CD14-positive monocyte (primary cell): ENCODE measurements around the gene THSD1. TPM values are rescaled to one million over a fixed set of nuclear protein-coding genes. Genes with fewer than 3 reads are reported as not detected.

Experiments used
- DNase-seq, 3 donors: peaks; one replicate each; pipeline ENCODE4 v3.0.0-alpha.2; 2011 to 2022
- H2AFZ ChIP-seq: 2 replicates; pipeline ENCODE4 v1.6.0; 2012; ENCODE audit warnings: mild to moderate bottlenecking, low read depth, low read length, inconsistent platforms; ENCODE audit not compliant: insufficient read depth, poor library complexity, severe bottlenecking
- H3K27ac ChIP-seq, 2 donors: 1 replicate in 1 of 2; 2 replicates in 1 of 2; pipeline ENCODE4 v1.5.1; 2012 to 2013; ENCODE audit warnings: low read length in 2 of 2, control low read depth in 1 of 2, inconsistent platforms in 1 of 2, low read depth in 1 of 2, mild to moderate bottlenecking in 1 of 2
- H3K27me3 ChIP-seq, 2 donors: one replicate each; pipeline versions ENCODE4 v1.6.0 to v1.6.1; 2011 to 2013; ENCODE audit warnings: low read length in 2 of 2; ENCODE audit not compliant: control insufficient read depth in 2 of 2, insufficient read depth in 2 of 2
- H3K36me3 ChIP-seq, 2 donors: replicated peaks in 1 of 2; 1 replicate in 1 of 2; 2 replicates in 1 of 2; pipeline versions ENCODE4 v1.5.1 to v1.6.1; 2012 to 2013; ENCODE audit warnings: low read length in 2 of 2, control low read depth in 1 of 2, inconsistent platforms in 1 of 2, mild to moderate bottlenecking in 1 of 2; ENCODE audit not compliant: insufficient read depth in 2 of 2, control insufficient read depth in 1 of 2
- H3K4me1 ChIP-seq, 2 donors: 1 replicate in 1 of 2; 2 replicates in 1 of 2; pipeline versions ENCODE4 v1.5.1 to v1.6.1; 2012 to 2013; ENCODE audit warnings: low read length in 2 of 2, control low read depth in 1 of 2, inconsistent platforms in 1 of 2, mild to moderate bottlenecking in 1 of 2, moderate library complexity in 1 of 2; ENCODE audit not compliant: insufficient read depth in 2 of 2, control insufficient read depth in 1 of 2
- H3K4me2 ChIP-seq: replicated peaks from 2 replicates; pipeline ENCODE3; 2012; ENCODE audit warnings: low read length, moderate library complexity, mild to moderate bottlenecking; ENCODE audit not compliant: poor library complexity, severe bottlenecking; ENCODE audit errors: extremely low read depth
- H3K4me3 ChIP-seq, 3 experiments: fragments of 200-600 bp in 1 of 3; sonication (generic) in 1 of 3; replicated peaks in 1 of 3; 1 replicate in 2 of 3; 2 replicates in 1 of 3; pipeline ENCODE4 v1.5.1; 2011 to 2013; ENCODE audit warnings: low read length in 3 of 3, mild to moderate bottlenecking in 3 of 3, control low read depth in 2 of 3, low read depth in 2 of 3, inconsistent platforms in 1 of 3, moderate library complexity in 1 of 3
- H3K79me2 ChIP-seq: 2 replicates; pipeline ENCODE4 v1.6.0; 2012; ENCODE audit warnings: mild to moderate bottlenecking, control low read depth, inconsistent platforms, low read length, moderate library complexity; ENCODE audit not compliant: insufficient read depth
- H3K9ac ChIP-seq: 2 replicates; pipeline ENCODE4 v1.6.0; 2017; ENCODE audit warnings: low read length, mild to moderate bottlenecking; ENCODE audit not compliant: insufficient read depth, poor library complexity, severe bottlenecking
- H3K9me3 ChIP-seq, 2 donors: replicated peaks in 1 of 2; 1 replicate in 1 of 2; 2 replicates in 1 of 2; pipeline versions ENCODE4 v1.5.1 to v1.6.1; 2012 to 2013; ENCODE audit warnings: low read length in 2 of 2, control low read depth in 1 of 2; ENCODE audit not compliant: control insufficient read depth in 1 of 2, insufficient read depth in 1 of 2
- H4K20me1 ChIP-seq: 2 replicates; pipeline ENCODE4 v1.6.0; 2012; ENCODE audit warnings: mild to moderate bottlenecking, low read length, control low read depth, moderate library complexity; ENCODE audit not compliant: insufficient read depth
- H3K27ac Mint-ChIP-seq, 7 donors: one replicate each; pipeline ENCODE4 v1.8.0; 2020; ENCODE audit warnings: mild to moderate bottlenecking in 7 of 7, mixed read lengths in 7 of 7, moderate library complexity in 6 of 7, inconsistent platforms in 2 of 7
- H3K27me3 Mint-ChIP-seq, 3 donors: one replicate each; pipeline ENCODE4 v1.8.0; 2021 to 2022; ENCODE audit warnings: low read depth in 3 of 3, mild to moderate bottlenecking in 3 of 3, mixed read lengths in 3 of 3, moderate library complexity in 3 of 3, inconsistent platforms in 1 of 3
- H3K36me3 Mint-ChIP-seq, 2 donors: one replicate each; pipeline ENCODE4 v1.8.0; 2020; ENCODE audit warnings: mixed read lengths in 2 of 2, inconsistent platforms in 1 of 2, mild to moderate bottlenecking in 1 of 2
- H3K4me1 Mint-ChIP-seq: one replicate; pipeline ENCODE4 v1.8.0; 2020; ENCODE audit warnings: mild to moderate bottlenecking, mixed read lengths
- H3K4me3 Mint-ChIP-seq, 2 donors: one replicate each; pipeline ENCODE4 v1.8.0; 2020; ENCODE audit warnings: mild to moderate bottlenecking in 2 of 2, mixed read lengths in 2 of 2, moderate library complexity in 1 of 2
- H3K9me3 Mint-ChIP-seq, 7 donors: one replicate each; pipeline ENCODE4 v1.8.0; 2020 to 2022; ENCODE audit warnings: mixed read lengths in 7 of 7, mild to moderate bottlenecking in 6 of 7, moderate library complexity in 6 of 7, inconsistent platforms in 2 of 7
- CTCF ChIP-seq: fragments of 200-600 bp; IDR thresholded peaks from one replicate; pipeline ENCODE4 v1.8.0; 2022; ENCODE audit warnings: antibody characterized with exemption, mild to moderate bottlenecking
- WGBS: methylation state at CpG from one replicate; pipeline ENCODE4 v1.1.5; 2013; ENCODE audit warnings: missing lambda C conversion rate; ENCODE audit not compliant: insufficient coverage; 5-methylcytosine and 5-hydroxymethylcytosine counted together
- intact Hi-C, 2 donors: fragments of 100-400 bp; cut with micrococcal nuclease; formaldehyde crosslinking; loops; one replicate each; pipeline versions ENCODE4 v1.15.0 to v1.15.1; 2023
- polyA plus RNA-seq, 3 donors: library from polyadenylated mRNA; depleted of rRNA in 1 of 3; unstranded in 2 of 3; stranded (reverse) in 1 of 3; fragments of 300-500 nt in 2 of 3; fragments of >200 nt in 1 of 3; fragmentation: Illumina TruSeq in 2 of 3; gene quantifications; 1 replicate in 2 of 3; 2 replicates in 1 of 3; pipeline ENCODE4 v1.2.3, GENCODE V29; 2012 to 2021

Gene THSD1
- polyA plus RNA-seq, 3 donors, result 0.52 TPM; not detected in 2

- intact Hi-C loops, result loop anchor here in 1 of 2 donors (10.0 kb wide), 1 partner anchor 109 kb away; the partner anchor contains the start of genes CKAP2 and VPS36
- Histone ChIP-seq H2AFZ (no peak overlapping the region), H3K27me3 (no peaks in the 10 kb centered on the region)
These were observed 60.2 kb downstream of the THSD1 start for GRCh38 chr13:52345631-52346251.

DNA sequence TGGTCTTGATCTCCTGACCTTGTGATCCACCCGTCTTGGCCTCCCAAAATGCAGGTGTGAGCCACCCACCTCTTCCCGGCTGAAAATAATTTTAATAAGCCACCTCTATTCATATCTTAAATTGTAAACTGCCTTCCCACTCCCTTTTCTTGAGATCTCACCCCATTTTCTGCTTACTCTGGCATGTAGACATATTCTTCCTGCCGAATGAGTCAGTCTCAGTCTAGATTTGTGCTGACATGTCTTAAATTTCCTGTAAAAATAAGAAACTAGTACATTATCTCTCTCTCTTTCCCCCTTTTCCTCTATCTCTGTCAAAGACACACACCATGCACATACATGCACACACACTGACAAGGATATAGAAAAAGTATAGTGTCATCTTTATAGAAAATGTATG lies 60.9 kb downstream of the THSD1 start:
- no peak for DNase-seq
- TF ChIP-seq CTCF, result no peak
- H3K4me2 ChIP-seq, result no peak overlapping the region
- H3K27ac Mint-ChIP-seq, result no peak overlapping the region
- peaks cover 3% of the 10 kb centered on the region for H3K4me1 Mint-ChIP-seq
- H3K4me3 ChIP-seq, result no peak overlapping the region
- H2AFZ ChIP-seq, result no peak overlapping the region
- no peaks in the 10 kb centered on the region for H4K20me1 ChIP-seq
- H3K4me1 ChIP-seq, result no peaks in the 10 kb centered on the region
- H3K27me3 ChIP-seq, result no peaks in the 10 kb centered on the region
- no peak overlapping the region for H3K9ac ChIP-seq
- 84% methylated on average over 3 of the region's 3 CpGs for whole genome bisulfite sequencing
- no peaks in the 10 kb centered on the region for H3K36me3 Mint-ChIP-seq
- H3K9me3 ChIP-seq, result no peaks in the 10 kb centered on the region
- H3K79me2 ChIP-seq, result no peaks in the 10 kb centered on the region
- intact Hi-C loops, result loop anchor here in 1 of 2 donors (10.0 kb wide), 1 partner anchor 110 kb away; the partner anchor contains the start of genes CKAP2 and VPS36
- H3K27ac ChIP-seq, result no peak overlapping the region
- peaks cover 0 to 3% (median under 1%) of the 10 kb centered on the region in 7 donors for H3K9me3 Mint-ChIP-seq
- no peak overlapping the region for H3K4me3 Mint-ChIP-seq
- no peaks in the 10 kb centered on the region for H3K36me3 ChIP-seq
- peaks cover 0 to 6% (median 2%) of the 10 kb centered on the region in 3 donors for H3K27me3 Mint-ChIP-seq

More at GRCh38 chr13:52345631-52346251, 60.2 kb downstream of the THSD1 start:
- H4K20me1 ChIP-seq, result no peaks in the 10 kb centered on the region
- Mint-ChIP-seq H3K4me3 (no peak overlapping the region), H3K27ac (no peak overlapping the region), H3K4me1 (peaks cover 3% of the 10 kb centered on the region), H3K9me3 (peaks cover 0 to 8% (median 3%) of the 10 kb centered on the region in 7 donors), H3K27me3 (peaks cover 0 to 6% (median 2%) of the 10 kb centered on the region in 3 donors), H3K36me3 (no peaks in the 10 kb centered on the region)
- no peaks in the 10 kb centered on the region for H3K4me1 ChIP-seq
- no peak overlapping the region for H3K4me3 ChIP-seq
- no CpG with 5 or more reads among the region's 5 CpGs for WGBS
- no peak for TF ChIP-seq CTCF
- H3K36me3 ChIP-seq, result no peaks in the 10 kb centered on the region
- peaks cover 0 to 2% of the 10 kb centered on the region in 2 donors for H3K9me3 ChIP-seq
- no peaks in the 10 kb centered on the region for H3K79me2 ChIP-seq
- no peak for DNase-seq
- no peak overlapping the region for H3K9ac ChIP-seq
- H3K27ac ChIP-seq, result no peak overlapping the region
- H3K4me2 ChIP-seq, result no peak overlapping the region
